ENCODE measurements around the gene DPEP2.

GRCh38 chr16:68019167-68019680 lies 19.9 kb upstream of the DPEP2 start:
- TF ChIP-seq, protein P1, sequence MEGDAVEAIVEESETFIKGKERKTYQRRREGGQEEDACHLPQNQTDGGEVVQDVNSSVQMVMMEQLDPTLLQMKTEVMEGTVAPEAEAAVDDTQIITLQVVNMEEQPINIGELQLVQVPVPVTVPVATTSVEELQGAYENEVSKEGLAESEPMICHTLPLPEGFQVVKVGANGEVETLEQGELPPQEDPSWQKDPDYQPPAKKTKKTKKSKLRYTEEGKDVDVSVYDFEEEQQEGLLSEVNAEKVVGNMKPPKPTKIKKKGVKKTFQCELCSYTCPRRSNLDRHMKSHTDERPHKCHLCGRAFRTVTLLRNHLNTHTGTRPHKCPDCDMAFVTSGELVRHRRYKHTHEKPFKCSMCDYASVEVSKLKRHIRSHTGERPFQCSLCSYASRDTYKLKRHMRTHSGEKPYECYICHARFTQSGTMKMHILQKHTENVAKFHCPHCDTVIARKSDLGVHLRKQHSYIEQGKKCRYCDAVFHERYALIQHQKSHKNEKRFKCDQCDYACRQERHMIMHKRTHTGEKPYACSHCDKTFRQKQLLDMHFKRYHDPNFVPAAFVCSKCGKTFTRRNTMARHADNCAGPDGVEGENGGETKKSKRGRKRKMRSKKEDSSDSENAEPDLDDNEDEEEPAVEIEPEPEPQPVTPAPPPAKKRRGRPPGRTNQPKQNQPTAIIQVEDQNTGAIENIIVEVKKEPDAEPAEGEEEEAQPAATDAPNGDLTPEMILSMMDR (IDR thresholded peaks at IDR 0.05), result no peak
- no peak for TF ChIP-seq POLR2A (IDR thresholded peaks at IDR 0.05)
